GM10248 (cell line): Measurements from ENCODE around the gene DDO.

Experiments used
- CTCF ChIA-PET: fragments of 300-600 bp; sonication (Branson Sonifier 250); formaldehyde crosslinking; extraction: SDS; loops from one replicate; lab custom pipeline; 2021; ENCODE audit warnings: antibody characterized with exemption; lab: Yijun Ruan, JAX
- POLR2A ChIA-PET: fragments of 350-650 bp; sonication (Branson Sonifier 250); formaldehyde crosslinking; extraction: SDS; loops from one replicate; lab custom pipeline; 2020; ENCODE audit warnings: antibody characterized with exemption; lab: Yijun Ruan, JAX
- DNase-seq: peaks from one replicate; pipeline ENCODE4 v3.0.0; 2012; ENCODE audit errors: extremely low spot score
- CTCF ChIP-seq: IDR thresholded peaks from 2 replicates; pipeline ENCODE4 v1.5.1; 2012; ENCODE audit warnings: mild to moderate bottlenecking, low read depth; ENCODE audit errors: extremely low read depth, missing control alignments, control extremely low read depth

The DDO gene

DNA sequence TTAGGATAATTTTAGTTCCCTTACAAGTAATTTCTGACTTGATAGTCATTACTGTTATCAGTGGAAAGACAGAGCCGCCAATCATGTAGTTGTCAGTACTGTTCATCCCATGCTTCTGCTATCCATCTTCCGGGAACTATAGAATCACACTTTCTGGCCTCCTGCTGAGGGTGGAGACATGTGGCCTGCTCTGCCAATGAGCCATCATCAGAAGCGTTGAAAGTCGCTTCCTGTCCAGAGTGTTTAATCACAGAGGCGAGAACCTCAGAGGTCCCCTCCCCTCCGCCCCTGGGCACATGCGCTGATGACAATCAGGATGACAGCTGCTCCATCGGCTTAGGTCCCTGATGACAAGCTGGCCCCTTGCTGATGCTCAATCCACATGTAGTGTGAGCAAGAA is 3.0 kb downstream of the DDO start:
- no peak for DNase-seq
- TF ChIP-seq CTCF: no peak
- ChIA-PET POLR2A (no interaction called here), CTCF (no interaction called here)

DNA sequence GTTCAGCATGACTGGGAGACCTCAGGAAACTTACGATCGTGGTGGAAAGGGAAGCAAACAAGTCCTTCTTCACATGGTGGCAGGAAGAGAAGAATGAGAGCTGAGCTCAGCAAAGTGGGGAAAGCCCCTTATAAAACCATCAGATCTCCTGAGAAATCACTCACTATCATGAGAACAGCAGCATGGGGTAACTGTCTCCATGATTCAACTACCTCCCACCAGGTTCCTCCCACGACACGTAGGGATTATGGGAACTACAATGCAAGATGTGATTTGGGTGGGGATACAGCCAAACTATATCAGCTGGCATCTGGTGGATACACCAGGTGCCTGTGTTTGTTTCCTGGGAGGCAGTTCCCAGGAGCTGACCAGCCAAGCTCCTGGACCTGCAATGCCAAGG is 4.9 kb downstream of the DDO start:
- no peak for DNase-seq
- POLR2A ChIA-PET: no interaction called here
- CTCF ChIA-PET: no interaction called here
- TF ChIP-seq CTCF: no peak

GRCh38 chr6:110409794-110410193 is 5.6 kb downstream of the DDO start:
- ChIA-PET CTCF (no interaction called here), POLR2A (no interaction called here)
- no peak for TF ChIP-seq CTCF
- DNase-seq: no peak

- ChIA-PET POLR2A (no interaction called here), CTCF (no interaction called here)
- TF ChIP-seq CTCF: no peak
- no peak for DNase-seq
Observed at GRCh38 chr6:110408901-110409300, 6.5 kb downstream of the DDO start.

DNA sequence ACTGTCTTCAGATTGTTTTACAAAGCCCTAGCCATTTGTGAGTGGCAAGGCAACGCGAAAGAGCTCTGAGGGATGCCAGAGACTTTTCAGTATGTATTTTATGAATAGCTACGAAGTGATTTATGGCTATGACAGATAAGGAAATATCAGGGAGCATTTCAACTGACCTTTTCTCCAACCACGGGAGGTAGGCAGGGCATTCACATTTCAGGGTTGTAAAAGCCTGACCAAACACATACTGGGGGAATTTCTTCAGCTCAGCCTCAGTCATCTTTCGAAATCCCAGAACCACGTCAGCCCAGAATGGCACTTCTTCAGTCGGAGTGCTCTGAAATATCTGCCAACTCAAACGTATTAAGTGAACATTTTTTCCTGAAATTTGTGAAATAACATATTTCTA is 10.8 kb downstream of the DDO start:
- ChIA-PET POLR2A (no interaction called here), CTCF (interaction anchor here (1.1 to 7.0 kb wide), 2 partner anchors 14 to 24 kb away, joined by 4 to 47 read pairs; no protein-coding TSS in a partner anchor)
- DNase-seq: no peak
- TF ChIP-seq CTCF: no peak

- DNase-seq: no peak
- POLR2A ChIA-PET: no interaction called here
- CTCF ChIA-PET: interaction anchor here (7.0 kb wide), 1 partner anchor 11 kb away, joined by 47 read pairs; no protein-coding TSS in a partner anchor
- TF ChIP-seq CTCF: no peak
Observed at GRCh38 chr6:110401585-110402176, 13.7 kb downstream of the DDO start.
